Adrenal gland (tissue), 5 donors: ENCODE measurements around the gene UBE3C.

Experiments used
- CTCF ChIP-seq, 6 experiments: fragments of 450-650 bp in 4 of 6; fragments of 200-600 bp in 2 of 6; sonication (generic) in 1 of 6; IDR thresholded peaks; 1 replicate in 5 of 6; 2 replicates in 1 of 6; pipeline versions ENCODE4 v1.5.1 to v1.8.0; 2016 to 2021; ENCODE audit warnings: antibody characterized with exemption in 6 of 6, mild to moderate bottlenecking in 2 of 6, moderate library complexity in 1 of 6
- POLR2A ChIP-seq, 2 donors: fragments of 450-650 bp; IDR thresholded peaks; one replicate each; pipeline ENCODE4 v1.6.1; 2017; ENCODE audit warnings: antibody characterized with exemption in 2 of 2, mild to moderate bottlenecking in 2 of 2, moderate library complexity in 1 of 2
- donor health status: DM: no; HTN: no; CAD: no.

- TF ChIP-seq CTCF (IDR thresholded peaks at IDR 0.05) (peak; percentile 12 to 58 (median 29)), POLR2A (IDR thresholded peaks at IDR 0.05) (no peak)
Measured at GRCh38 chr7:157224627-157225026, 85.9 kb downstream of the UBE3C start.
